Forelimb muscle (tissue), 1 donor: ENCODE measurements around the gene FAM83D. TPM values are rescaled to one million over a fixed set of nuclear protein-coding genes. Genes with fewer than 3 reads are reported as not detected.

Source experiments
- DNase-seq: peaks from one replicate; pipeline ENCODE4 v3.0.0-alpha.2; 2013; ENCODE audit warnings: low read depth
- polyA plus RNA-seq: library from polyadenylated mRNA; unstranded; fragments of 120-200 nt; gene quantifications from one replicate; pipeline ENCODE4 v1.2.1, GENCODE V29; 2013; ENCODE audit not compliant: insufficient read length

The FAM83D gene
- polyA plus RNA-seq, 1 donor = 5.5 TPM

- no peak for DNase-seq
Observed at GRCh38 chr20:38894091-38894847, 31.9 kb upstream of the FAM83D start.

DNA sequence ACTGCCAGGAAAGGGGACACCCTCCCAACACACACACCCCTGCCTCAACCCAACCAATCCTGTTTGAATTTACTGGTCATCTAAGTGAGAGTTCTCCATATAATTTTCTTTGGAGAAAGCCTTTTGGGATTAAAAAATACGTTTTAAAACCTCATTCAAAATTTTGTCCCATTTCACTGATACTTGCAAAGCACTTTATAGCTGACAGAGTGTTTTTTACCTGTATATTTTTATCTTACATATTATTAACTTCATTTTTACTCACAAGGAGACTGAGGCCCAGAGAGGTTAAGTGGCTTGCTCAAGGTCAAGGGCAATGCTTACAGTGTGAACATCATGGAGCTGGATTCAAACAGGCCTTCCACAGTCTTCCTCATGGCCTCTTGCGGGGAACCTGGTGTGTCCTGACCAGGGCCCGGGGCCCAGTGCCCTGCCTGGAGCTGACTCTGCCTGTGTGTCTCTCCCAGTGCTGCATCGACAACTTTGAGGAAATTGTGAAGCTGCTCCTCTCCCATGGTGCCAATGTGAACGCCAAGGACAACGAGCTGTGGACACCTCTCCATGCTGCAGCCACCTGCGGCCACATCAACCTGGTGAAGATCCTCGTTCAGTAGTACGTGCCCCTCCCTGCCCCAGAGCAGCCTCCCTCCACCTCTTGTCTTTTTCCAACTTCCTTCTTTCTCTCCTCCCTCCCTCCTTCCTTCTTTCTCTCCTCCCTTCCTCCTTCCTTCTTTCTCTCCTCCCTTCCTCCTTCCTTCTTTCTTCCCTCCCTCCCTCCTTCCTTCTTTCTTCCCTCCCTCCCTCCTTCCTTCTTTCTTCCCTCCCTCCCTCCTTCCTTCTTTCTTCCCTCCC is 30.9 kb upstream of the FAM83D start:
- no peak for DNase-seq

DNA sequence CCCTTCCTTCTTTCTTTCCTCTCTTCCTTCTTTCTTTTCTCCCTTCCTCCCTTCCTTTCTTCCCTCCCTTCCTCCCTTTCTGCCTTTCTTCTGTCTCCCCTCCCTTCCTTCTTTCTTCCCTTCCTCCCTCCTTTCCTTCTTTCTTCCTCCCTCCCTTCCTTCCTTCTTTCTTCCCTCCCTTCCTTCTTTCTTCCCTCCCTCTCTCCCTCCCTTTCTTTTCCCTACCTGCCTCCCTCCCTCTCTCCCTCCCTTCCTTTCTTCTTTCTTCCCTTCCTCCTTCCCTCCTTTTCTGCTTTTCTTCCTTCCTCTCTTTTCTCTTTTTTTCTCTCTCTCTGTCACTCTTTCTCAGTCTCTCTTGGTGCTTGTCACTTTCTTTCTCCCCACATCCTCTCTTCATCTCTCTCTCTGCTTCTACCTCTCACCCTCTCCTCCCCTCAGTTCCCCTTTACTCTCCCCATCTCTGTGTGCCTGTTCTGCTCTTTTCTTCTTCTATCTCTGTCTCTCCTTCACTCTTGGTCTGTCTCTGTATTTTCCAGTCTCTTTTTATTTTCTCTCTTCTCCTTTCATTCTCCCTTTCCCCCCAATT is 30.1 kb upstream of the FAM83D start:
- DNase-seq = no peak

GRCh38 chr20:38897267-38897666 is 28.9 kb upstream of the FAM83D start:
- no peak for DNase-seq

GRCh38 chr20:38900606-38901005 is 25.6 kb upstream of the FAM83D start:
- no peak for DNase-seq

DNA sequence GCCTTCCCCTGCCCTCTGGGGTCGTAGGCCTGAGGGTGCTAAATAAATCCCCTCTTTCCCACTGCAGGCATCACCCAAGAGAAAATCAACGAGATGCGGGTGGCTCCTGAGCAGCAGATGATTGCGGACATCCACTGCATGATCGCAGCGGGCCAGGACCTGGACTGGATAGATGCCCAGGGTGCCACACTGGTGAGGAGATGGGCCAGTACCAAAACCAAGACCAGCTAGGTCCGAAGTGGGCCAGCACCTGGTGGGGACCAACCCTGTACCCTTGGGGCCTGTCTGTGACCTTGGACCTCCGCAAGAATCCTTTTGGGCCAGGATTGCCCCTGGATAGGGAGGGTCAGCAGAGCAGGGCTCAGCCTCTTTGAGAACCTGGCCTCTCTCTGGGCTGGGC is 23.6 kb upstream of the FAM83D start:
- DNase-seq = no peak

- DNase-seq = no peak
Observed at GRCh38 chr20:38903335-38903734, 22.9 kb upstream of the FAM83D start.

DNA sequence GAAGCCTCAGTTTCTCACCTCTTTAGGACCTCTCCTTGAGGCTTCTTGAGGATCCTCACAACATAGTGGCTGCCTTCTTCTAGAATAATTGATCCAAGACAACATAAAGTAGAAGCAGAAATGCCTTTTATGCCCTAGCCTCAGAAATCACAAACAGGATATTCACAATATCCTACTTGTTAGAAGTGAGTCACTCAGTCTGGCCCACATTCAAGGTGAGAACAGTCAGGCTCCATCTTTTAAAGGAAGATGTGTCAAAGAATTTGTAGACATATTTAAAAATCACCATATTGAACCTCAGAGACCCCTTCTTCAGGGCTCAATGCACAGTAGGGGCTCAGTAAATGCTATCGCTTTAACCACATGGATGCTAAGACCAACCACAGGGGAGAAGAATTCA is 20.8 kb upstream of the FAM83D start:
- no peak for DNase-seq

DNA sequence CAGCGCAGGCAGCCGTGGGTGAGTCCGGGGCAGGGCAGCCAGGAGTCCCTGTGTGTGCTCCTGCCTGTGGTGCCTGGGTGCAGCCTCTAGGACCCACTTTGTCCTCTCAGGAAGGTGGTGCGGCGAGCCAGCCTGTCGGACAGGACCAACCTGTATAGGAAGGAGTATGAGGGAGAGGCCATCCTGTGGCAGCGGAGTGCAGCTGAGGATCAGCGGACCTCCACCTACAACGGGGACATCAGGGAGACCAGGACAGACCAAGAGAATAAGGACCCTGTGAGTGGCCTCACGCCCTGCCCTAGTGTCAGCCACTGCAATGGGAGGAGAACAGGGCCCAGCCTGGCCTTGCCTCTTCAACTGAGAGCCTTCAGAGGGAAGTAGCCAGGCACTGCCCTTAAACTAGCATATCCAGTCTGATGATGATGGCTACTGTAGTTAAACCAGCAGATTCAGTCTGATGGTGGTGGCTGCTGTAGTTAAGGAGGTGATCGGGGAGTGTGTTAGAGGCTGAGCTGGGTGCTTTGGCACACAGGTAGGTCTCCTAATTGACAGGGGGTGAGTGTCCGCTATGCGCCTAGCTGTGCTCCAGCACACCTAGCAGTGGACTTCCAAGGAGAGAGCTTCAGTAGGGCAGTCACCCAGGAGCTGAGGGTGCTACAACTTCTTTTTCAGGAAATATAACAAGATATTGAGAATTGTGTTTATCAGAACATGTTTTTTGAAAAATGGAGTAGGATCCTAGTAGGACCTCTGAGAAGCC is 18.1 kb upstream of the FAM83D start:
- DNase-seq = no peak

- DNase-seq = no peak
Observed at GRCh38 chr20:38915355-38915754, 10.9 kb upstream of the FAM83D start.

- DNase-seq = no peak
Observed at GRCh38 chr20:38917657-38918056, 8.6 kb upstream of the FAM83D start.

DNA sequence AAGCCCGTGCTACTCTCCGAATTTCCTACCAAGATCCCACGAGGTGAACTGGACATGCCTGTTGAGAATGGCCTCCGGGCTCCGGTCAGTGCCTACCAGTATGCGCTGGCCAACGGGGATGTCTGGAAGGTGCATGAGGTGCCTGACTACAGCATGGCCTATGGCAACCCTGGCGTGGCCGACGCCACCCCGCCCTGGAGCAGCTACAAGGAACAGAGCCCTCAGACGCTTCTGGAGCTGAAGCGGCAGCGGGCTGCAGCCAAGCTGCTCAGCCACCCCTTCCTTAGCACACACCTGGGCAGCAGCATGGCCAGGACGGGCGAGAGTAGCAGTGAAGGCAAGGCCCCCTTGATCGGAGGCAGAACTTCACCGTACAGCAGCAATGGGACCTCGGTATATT is 8.0 kb upstream of the FAM83D start:
- no peak for DNase-seq

- no peak for DNase-seq
Observed at GRCh38 chr20:38919683-38920082, 6.5 kb upstream of the FAM83D start.

DNA sequence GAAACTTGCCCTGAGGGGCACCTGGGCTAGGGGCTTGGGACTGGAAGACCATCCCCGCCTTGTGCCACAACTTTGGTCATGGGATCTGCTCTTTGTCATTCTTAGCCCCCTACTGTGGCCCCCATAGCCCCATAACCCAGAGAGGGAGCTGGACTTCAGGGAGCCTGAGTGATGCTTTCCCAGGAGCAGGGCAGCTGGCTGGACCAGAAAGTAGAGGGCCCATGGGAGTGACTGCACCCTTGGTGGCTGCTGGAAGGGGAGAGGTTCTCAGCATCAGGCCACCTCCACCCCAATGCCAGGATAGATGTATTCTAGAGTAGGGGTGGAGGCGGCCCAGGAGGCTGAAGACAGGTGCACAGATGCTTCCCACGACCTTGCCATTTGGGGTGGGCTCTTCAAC is 5.8 kb upstream of the FAM83D start:
- DNase-seq = no peak

- no peak for DNase-seq
Observed at GRCh38 chr20:38920851-38921250, 5.4 kb upstream of the FAM83D start.

DNA sequence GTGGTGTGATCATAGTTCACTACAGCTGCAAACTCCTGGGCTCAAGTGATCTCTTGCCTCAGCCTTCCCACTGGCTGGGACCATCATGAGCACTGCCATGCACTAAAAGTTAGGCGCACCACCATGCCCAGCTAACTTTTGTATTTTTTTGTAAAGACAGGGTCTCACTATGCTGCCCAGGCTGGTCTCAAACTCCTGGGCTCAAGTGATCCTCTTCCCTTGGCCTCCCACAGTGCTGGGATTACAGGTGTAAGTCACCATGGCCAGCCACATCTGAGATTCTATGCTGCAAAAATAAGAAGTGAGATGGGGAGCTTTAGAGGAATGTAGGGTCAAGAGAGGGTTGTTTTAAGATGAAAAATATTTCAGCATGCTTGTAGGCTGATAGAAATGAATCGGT is 1.5 kb upstream of the FAM83D start:
- DNase-seq = no peak

DNA sequence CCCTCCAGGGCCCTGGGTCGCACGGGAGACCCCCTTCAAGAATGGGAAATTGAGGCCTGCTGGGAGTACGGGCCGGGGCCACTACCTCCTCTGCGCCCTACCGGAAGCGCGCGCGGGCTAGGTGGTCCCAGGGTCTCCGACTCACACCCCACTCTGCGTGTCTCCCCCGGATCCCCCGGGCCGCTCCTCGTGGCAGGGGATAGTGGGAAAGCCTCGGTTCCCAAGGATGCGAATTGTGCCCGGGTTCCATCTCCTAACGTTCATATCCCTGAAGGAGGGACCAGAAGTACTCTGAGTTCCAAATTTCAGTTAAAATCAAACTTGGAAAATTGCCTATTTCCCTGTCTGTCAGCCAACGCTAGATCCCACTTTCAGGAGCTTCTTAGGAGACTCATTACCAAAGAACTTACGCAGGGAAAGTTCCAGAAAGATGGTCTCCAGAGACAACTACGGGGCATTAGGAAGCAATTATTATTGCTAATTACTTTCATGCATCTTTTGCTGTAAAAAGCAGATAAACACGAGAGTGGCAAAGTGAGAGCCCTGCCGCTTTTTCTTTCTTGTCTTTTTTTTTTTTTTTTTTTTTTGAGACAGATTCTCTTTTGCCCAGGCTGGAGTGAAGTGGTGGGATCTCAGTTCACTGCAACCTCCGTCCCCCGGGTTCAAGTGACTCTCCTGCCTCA is 858 bp downstream of the FAM83D start:
- no peak for DNase-seq

DNA sequence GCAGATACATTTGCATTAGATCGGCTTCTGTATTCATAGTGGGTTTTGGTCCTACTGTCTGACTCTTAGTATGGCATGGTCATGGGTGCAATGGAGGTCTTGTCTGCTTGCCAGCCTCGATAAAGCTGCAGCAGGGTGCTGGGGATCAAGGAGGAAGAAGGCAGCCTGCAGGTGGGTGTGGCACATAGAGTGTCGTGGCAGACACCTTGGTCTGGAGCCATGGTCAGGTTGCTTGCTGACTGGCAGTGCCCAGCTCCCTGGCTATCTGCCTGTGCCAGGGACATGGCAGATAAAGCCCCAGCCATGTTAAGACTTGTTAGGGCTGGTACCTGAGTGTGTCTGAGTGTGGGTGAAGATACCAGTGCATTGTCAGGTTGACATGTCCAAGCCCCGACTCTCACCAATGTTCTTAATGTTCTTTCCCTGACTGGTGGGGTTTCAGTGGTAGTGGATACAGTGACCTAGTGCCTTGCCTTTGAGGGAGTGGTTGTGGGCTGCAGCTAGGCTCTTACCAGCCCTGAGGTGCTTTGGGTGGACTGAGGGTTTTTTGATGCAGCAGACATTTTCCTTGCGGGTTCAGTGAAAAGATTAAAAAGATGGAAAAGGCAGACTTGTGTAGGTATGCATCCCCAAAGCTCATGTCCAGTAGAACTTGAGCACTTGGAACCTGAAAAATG is 1.8 kb downstream of the FAM83D start:
- no peak for DNase-seq

GRCh38 chr20:38930242-38930569 is 4.0 kb downstream of the FAM83D start:
- no peak for DNase-seq

GRCh38 chr20:38931984-38932383 is 5.8 kb downstream of the FAM83D start:
- DNase-seq = no peak
